H54 (cell line): ENCODE data around the gene CACNA2D3.

Experiments used
- DNase-seq: peaks from one replicate; pipeline ENCODE4 v3.0.0; 2011; ENCODE audit warnings: low spot score, mixed read lengths; ENCODE audit not compliant: insufficient read length
- FAIRE-seq: peaks from 3 replicates; lab custom pipeline; 2011; peaks lifted over from hg19 to GRCh38; lab: Jason Lieb, UNC
- POLR2A ChIP-seq: IDR thresholded peaks from 2 replicates; pipeline ENCODE4 v1.6.1; 2011; ENCODE audit warnings: low read depth, mild to moderate bottlenecking, low read length

The CACNA2D3 gene

DNA sequence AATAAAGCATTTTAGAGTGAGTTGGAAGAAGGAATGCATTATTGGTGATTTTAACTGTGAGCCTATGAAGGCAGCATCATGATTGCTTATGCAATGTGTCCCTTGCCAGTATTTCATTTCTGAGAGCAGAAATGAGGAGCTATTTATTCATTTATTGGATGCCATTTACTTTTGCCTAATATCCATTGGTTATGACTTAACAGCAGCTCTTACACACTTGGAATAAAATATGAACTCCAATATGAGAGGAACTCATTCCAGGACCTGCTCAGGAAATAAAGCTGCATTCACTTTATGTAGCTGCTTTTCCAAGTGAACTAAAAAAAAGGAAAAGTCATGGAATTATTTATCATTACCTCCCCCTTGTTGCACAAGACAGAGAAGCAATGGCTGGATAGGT, 525.4 kb downstream of the CACNA2D3 start:
- no peak for TF ChIP-seq POLR2A
- DNase-seq (no peak), FAIRE-seq (no peak)

- no peak for FAIRE-seq
- TF ChIP-seq POLR2A, result no peak
- no peak for DNase-seq
These were observed 527.2 kb downstream of the CACNA2D3 start for GRCh38 chr3:54649551-54649950.

DNA sequence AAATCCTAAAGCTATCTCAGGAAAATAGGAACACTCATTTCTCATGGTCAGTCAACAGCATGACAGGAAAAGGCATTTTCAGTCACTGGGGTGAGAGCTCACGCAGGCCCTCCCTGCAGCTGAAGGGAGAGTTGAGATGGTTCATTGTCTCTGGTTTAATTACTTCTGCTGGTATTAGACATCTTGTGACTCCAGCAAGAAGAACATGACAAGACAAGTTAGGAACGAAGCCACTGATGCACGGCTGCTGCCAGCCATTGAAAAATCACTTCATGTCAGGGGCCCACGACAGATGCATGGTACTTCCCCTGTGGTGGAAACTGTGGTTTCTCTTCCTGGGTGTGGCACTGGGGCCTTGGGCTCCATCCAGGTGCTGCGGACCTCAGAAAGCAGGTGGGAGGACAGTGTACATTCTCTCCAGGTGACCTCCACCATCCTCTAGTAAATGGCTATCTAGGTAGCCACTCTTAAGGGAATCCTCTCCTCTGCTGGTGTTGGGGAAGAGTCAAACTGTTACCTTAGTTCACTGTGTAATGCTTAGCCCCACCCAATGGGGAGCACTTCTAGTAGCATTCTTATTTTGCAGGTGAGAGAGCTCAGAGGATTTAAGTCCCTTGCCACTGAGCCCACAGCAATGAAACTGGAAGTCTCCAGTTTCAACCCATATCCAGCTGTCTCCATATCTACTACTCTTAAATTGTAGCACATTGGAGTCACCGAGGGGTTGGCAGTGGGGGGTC, 531.3 kb downstream of the CACNA2D3 start:
- DNase-seq (no peak), FAIRE-seq (no peak)
- TF ChIP-seq POLR2A, result no peak

DNA sequence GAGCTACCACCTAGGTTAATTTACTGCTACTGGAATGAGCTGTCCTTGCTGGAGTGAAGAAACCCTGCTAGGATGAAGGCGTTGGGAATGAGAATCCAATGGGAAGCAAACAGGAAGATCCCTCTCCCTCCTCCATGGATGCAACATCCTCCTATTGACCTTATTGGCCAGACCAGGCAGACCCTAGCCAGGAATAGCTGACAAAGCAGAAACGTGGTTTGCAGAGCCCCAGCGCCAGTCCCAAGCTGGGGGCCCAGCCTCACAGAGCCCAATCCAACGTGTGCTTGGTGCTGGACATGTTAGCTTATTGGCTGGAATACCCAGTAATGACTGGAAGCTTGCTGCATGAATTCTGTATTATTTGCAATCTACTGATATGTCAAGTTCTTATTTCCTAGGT, 532.4 kb downstream of the CACNA2D3 start:
- no peak for TF ChIP-seq POLR2A
- FAIRE-seq, result no peak
- DNase-seq, result no peak

DNA sequence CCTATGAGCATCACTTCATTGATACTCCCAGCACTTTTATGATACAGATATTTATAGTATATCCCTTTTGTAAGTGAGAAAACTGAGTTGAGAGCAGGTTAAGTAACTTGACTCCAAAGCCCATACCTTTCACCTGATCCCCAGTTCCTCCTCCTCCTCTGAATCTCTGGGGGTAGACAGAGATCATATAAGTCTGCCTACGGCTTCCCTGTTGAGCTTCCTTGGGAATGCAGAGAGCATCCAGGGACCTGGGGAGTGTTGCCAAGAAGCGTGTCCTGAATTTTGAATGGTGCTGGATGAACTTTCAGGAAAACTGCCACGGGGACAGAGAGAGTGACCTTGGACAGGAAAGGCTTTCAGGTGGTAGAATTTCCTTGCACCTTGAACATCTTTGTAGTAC, 537.0 kb downstream of the CACNA2D3 start:
- no peak for TF ChIP-seq POLR2A
- no peak for DNase-seq
- FAIRE-seq, result no peak

DNA sequence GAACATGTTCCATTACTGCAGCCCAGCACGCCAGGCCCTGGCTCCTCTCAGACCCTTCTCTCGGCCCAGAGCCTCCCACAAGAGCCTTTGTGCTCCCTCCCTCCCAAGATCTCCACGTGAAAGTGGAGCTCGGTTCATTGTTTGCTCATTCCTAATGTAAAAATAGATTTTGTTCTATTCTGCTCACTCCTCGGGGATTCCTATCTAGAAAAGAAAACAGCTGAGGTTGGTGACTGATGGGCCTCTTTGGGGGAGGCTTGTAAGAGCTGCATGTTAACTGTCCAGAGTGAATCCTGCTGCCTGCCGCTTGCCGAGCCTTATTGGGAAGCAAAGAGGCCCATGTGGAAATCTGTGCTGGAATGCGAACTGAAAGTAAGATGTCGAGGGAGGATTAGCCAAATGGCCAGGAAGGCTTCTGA, 538.4 kb downstream of the CACNA2D3 start:
- no peak for FAIRE-seq
- no peak for TF ChIP-seq POLR2A
- no peak for DNase-seq

GRCh38 chr3:54661151-54661550, 538.8 kb downstream of the CACNA2D3 start:
- no peak for TF ChIP-seq POLR2A
- FAIRE-seq (no peak), DNase-seq (no peak)

- no peak for TF ChIP-seq POLR2A
- no peak for FAIRE-seq
These were observed 541.2 kb downstream of the CACNA2D3 start for GRCh38 chr3:54663501-54664011.

GRCh38 chr3:54665016-54665600, 542.8 kb downstream of the CACNA2D3 start:
- DNase-seq, result no peak
- no peak for TF ChIP-seq POLR2A
- FAIRE-seq, result no peak

More at GRCh38 chr3:54663501-54664011, 541.2 kb downstream of the CACNA2D3 start:
- DNase-seq, result no peak

- DNase-seq, result no peak
- TF ChIP-seq POLR2A, result no peak
- FAIRE-seq, result no peak
These were observed 545.9 kb downstream of the CACNA2D3 start for GRCh38 chr3:54668236-54668635.

DNA sequence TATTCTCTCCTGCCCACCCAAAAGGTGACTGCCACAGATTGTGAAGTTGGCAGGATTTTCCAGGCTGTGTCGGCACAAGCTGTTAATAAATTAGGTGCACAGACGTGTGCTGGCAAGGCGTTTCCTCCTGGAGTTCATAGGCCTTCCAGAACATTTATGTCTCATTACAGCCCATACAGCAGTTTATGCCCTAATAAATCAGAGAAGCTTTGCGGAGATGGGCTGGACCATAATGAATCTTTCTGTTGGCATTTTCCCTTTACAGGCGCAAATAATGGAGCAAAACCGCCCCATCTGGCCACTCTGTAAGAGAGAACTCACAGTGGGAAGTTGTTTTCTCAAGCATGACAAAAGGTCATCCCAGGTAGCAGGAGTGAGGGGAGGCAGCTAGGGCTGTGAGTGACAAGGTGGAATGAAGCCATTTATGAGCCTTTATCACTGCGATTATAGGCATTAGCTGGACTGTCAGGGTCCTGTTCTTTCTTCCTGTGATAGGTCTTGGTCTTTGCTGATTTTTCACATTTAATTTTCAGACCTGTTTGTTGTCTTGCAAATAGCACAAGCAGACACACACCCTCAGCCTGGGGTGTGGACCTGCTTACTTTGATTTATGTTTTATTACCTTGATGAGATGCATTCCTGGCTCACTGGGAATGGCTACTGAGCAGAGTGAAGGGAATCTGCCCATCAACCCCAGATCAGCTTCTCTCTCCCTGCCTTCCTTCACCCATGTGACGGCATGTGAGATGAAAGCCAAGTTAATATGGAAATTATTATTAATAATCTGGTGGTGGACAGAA, 548.0 kb downstream of the CACNA2D3 start:
- FAIRE-seq, result no peak
- no peak for TF ChIP-seq POLR2A
- DNase-seq, result no peak

DNA sequence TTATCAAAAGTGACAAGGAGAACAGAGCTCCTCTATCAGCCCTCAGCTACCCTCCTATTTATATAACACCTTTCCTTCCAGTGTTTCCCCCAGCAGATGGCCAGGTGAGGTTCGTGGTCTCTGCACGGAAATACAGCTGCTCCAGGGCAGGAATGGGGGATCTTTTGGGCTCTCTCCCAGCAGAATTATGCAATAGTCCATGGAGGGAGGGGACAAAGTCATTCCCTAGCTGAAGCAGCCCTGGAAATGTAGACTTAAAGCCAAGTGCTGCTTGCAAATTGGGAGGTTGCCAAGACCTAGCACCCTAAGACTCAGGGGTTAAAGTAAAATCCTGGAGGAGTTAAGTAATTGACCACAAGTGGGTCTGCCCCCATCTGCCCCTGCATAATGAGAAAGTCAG, 549.2 kb downstream of the CACNA2D3 start:
- FAIRE-seq (no peak), DNase-seq (no peak)
- TF ChIP-seq POLR2A, result no peak

DNA sequence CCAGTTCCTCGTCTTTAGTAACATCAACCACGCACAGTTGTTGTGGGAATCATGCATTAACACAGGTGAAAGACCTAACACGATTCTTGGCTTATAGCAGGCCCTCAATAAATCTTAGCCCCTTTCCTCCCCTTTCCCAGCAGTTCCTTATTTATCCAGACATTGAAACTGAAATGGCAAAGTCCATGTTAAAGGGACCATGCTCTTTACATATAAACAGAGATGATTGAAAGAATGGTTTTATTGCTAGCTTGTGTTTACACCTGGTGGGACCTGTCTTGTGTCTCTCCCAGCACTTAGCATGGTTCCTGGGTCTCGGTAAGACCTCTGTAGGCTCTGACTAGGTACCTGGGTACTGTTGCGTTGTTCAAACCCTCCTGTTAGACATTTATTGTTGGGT, 553.7 kb downstream of the CACNA2D3 start:
- TF ChIP-seq POLR2A, result no peak
- DNase-seq (no peak), FAIRE-seq (no peak)

- DNase-seq (no peak), FAIRE-seq (no peak)
- no peak for TF ChIP-seq POLR2A
These were observed 559.4 kb downstream of the CACNA2D3 start for GRCh38 chr3:54681706-54682105.

GRCh38 chr3:54685213-54685612, 562.9 kb downstream of the CACNA2D3 start:
- no peak for TF ChIP-seq POLR2A
- no peak for FAIRE-seq
- no peak for DNase-seq
